OCI-LY7 (cell line): Measurements from ENCODE around the gene PHOX2A. TPM values are rescaled to one million over a fixed set of nuclear protein-coding genes. Genes with fewer than 3 reads are reported as not detected.

ENCODE experiments used
- BruUV-seq: library from RNA; stranded (reverse); fragments of 400-500 nt; replicated peaks from 2 replicates; lab custom pipeline; 2021; lab: Mats Ljungman, UMichigan
- CTCF ChIA-PET: fragments of 300-600 bp; sonication (Branson Sonifier 250); formaldehyde crosslinking; loops from one replicate; lab custom pipeline; 2022; ENCODE audit warnings: antibody characterized with exemption; ENCODE audit not compliant: unreplicated experiment; lab: Charles Lee
- POLR2A ChIA-PET: fragments of 300-600 bp; sonication (Branson Sonifier 250); formaldehyde crosslinking; loops from one replicate; lab custom pipeline; 2022; ENCODE audit warnings: antibody characterized with exemption; lab: Charles Lee
- DNase-seq: peaks from one replicate; pipeline ENCODE4 v3.0.0-alpha.2; 2015; ENCODE audit warnings: low spot score
- H2AFZ ChIP-seq: fragments of 200-600 bp; sonication (generic), shearing (Covaris generic); 2 replicates; pipeline ENCODE4 v1.6.1; 2014; ENCODE audit warnings: mild to moderate bottlenecking, antibody characterized with exemption, low read length, moderate library complexity
- H3K27ac ChIP-seq: fragments of 200-600 bp; sonication (generic); 2 replicates; pipeline ENCODE4 v1.5.1; 2014; ENCODE audit warnings: mixed run types, low read depth, mild to moderate bottlenecking, moderate library complexity, low read length, inconsistent platforms; ENCODE audit not compliant: poor library complexity, severe bottlenecking
- H3K36me3 ChIP-seq: fragments of 200-600 bp; sonication (generic); 2 replicates; pipeline ENCODE4 v1.6.1; 2014; ENCODE audit warnings: mild to moderate bottlenecking, antibody characterized with exemption, low read length, moderate library complexity, mixed read lengths; ENCODE audit not compliant: insufficient read depth
- H3K4me1 ChIP-seq: fragments of 200-600 bp; sonication (generic); 2 replicates; pipeline ENCODE4 v1.5.1; 2014; ENCODE audit warnings: mild to moderate bottlenecking, low read length; ENCODE audit not compliant: insufficient read depth, poor library complexity, severe bottlenecking
- H3K4me2 ChIP-seq: fragments of 200-600 bp; sonication (generic); 2 replicates; pipeline ENCODE4 v1.6.1; 2014; ENCODE audit warnings: mild to moderate bottlenecking, low read length
- H3K4me3 ChIP-seq: fragments of 200-600 bp; sonication (generic); 2 replicates; pipeline ENCODE4 v1.5.1; 2014; ENCODE audit warnings: mild to moderate bottlenecking, low read depth, low read length; ENCODE audit not compliant: poor library complexity, severe bottlenecking
- H3K79me2 ChIP-seq: fragments of 200-600 bp; sonication (generic); 2 replicates; pipeline ENCODE4 v1.6.1; 2016; ENCODE audit warnings: low read depth, mild to moderate bottlenecking, low read length, moderate library complexity, mixed read lengths; ENCODE audit not compliant: insufficient read depth
- H3K9me2 ChIP-seq: fragments of 200-600 bp; sonication (generic); 2 replicates; pipeline ENCODE4 v1.6.1; 2016; ENCODE audit warnings: mild to moderate bottlenecking, low read length, mixed read lengths; ENCODE audit not compliant: insufficient read depth
- H3K9me3 ChIP-seq: fragments of 200-600 bp; sonication (generic); 2 replicates; pipeline ENCODE4 v1.6.1; 2014; ENCODE audit warnings: mild to moderate bottlenecking, mixed run types, low read length, mixed read lengths
- H4K20me1 ChIP-seq: fragments of 200-600 bp; sonication (generic); 2 replicates; pipeline ENCODE4 v1.6.1; 2014; ENCODE audit warnings: mild to moderate bottlenecking, antibody characterized with exemption, low read length, moderate library complexity, mixed read lengths; ENCODE audit not compliant: insufficient read depth
- EZH2phosphoT487 ChIP-seq: fragments of 200-600 bp; sonication (generic); IDR thresholded peaks from 2 replicates; pipeline ENCODE4 v1.6.1; 2018; ENCODE audit warnings: low read depth, borderline replicate concordance, mild to moderate bottlenecking, mixed run types, antibody characterized with exemption, low read length, moderate library complexity, mixed read lengths
- intact Hi-C: fragments of 100-400 bp; cut with micrococcal nuclease; formaldehyde crosslinking; loops from one replicate; pipeline ENCODE4 v1.10.0; 2022; ENCODE audit not compliant: unreplicated experiment
- total RNA-seq, 2 experiments: library from RNA; depleted of rRNA in 1 of 2; stranded (reverse); fragments of >200 nt in 1 of 2; shearing (Covaris generic) in 1 of 2; gene quantifications; 2 replicates each; pipeline ENCODE4 v1.2.3, GENCODE V29; 2014 to 2022
- TF ChIP-seq, protein P1 (sequence below): fragments of 200-600 bp; sonication (generic); conservative IDR thresholded peaks from 2 replicates; pipeline ENCODE4 v1.5.1; 2014; ENCODE audit warnings: mild to moderate bottlenecking, antibody characterized with exemption, low read length, moderate library complexity, mixed read lengths

Gene PHOX2A
- total RNA-seq, 2 experiments from 2014 or later = not detected

DNA sequence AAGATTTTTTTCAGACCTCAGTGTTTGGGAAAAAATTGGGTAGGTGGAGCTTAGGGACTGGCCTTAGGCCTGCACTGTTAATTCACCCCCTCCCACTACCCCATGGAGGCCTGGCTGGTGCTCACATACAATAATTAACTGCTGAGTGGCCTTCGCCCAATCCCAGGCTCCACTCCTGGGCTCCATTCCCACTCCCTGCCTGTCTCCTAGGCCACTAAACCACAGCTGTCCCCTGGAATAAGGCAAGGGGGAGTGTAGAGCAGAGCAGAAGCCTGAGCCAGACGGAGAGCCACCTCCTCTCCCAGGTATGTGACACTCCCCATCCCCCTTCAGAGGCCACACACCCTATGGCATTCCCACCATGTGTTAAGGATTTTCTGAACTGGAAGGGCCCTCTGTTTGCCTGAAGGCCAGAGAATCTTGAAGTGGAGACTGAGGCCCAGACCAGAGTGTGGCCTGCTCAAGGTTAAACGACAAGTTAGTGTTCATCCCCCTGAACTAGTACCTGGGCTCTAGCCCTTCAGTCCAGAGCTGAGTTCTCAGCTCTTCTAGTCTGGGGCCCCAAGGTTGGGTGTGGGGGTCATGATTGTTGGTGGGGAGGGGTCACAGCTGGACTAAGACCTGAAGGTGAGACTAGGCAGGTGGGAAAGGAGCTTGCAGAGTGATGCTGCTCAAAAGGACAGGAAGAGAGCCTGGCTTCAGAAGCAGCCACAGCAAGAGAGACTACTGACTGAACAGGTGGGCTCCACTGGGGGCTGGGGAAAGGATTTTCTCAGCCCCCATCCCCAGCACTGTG lies 54.3 kb downstream of the PHOX2A start:
- Histone ChIP-seq H3K27ac (no peak overlapping the region), H2AFZ (no peak overlapping the region), H3K9me3 (no peaks in the 10 kb centered on the region), H4K20me1 (no peaks in the 10 kb centered on the region), H3K9me2 (no peaks in the 10 kb centered on the region), H3K4me3 (no peak overlapping the region), H3K79me2 (no peaks in the 10 kb centered on the region), H3K36me3 (no peaks in the 10 kb centered on the region), H3K4me1 (no peaks in the 10 kb centered on the region), H3K4me2 (no peak overlapping the region)
- TF ChIP-seq, protein P1, sequence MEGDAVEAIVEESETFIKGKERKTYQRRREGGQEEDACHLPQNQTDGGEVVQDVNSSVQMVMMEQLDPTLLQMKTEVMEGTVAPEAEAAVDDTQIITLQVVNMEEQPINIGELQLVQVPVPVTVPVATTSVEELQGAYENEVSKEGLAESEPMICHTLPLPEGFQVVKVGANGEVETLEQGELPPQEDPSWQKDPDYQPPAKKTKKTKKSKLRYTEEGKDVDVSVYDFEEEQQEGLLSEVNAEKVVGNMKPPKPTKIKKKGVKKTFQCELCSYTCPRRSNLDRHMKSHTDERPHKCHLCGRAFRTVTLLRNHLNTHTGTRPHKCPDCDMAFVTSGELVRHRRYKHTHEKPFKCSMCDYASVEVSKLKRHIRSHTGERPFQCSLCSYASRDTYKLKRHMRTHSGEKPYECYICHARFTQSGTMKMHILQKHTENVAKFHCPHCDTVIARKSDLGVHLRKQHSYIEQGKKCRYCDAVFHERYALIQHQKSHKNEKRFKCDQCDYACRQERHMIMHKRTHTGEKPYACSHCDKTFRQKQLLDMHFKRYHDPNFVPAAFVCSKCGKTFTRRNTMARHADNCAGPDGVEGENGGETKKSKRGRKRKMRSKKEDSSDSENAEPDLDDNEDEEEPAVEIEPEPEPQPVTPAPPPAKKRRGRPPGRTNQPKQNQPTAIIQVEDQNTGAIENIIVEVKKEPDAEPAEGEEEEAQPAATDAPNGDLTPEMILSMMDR = no peak
- no peak for TF ChIP-seq EZH2phosphoT487
- ChIA-PET POLR2A (no interaction called here), CTCF (interaction anchor here (1.1 kb wide), 1 partner anchor 202 kb away, joined by 3 read pairs; no protein-coding TSS in a partner anchor)
- BruUV-seq = no TSS peak
- no peak for DNase-seq
- intact Hi-C loops = no loop called here

Other genes with a start within 250 kb of the PHOX2A start
- gene IL18BP, start 245.3 kb downstream of the PHOX2A start, total RNA-seq (2014; rRNA removed; shearing (Covaris generic)) = 4.2 and 5.7 TPM in 2 replicates
- gene IL18BP, start 245.3 kb downstream of the PHOX2A start, total RNA-seq (2022) = 10.3 and 12.4 TPM in 2 replicates
- 159 and 160 TPM in 2 replicates for gene NUMA1, start 163.6 kb downstream of the PHOX2A start, total RNA-seq (2014; rRNA removed; shearing (Covaris generic))
- 148 and 172 TPM in 2 replicates for gene NUMA1, start 163.6 kb downstream of the PHOX2A start, total RNA-seq (2022)
- gene LRRC51, start 163.3 kb downstream of the PHOX2A start, total RNA-seq (2014; rRNA removed; shearing (Covaris generic)) = 15.3 and 21.1 TPM in 2 replicates
- 9.9 and 10.8 TPM in 2 replicates for gene LRRC51, start 163.3 kb downstream of the PHOX2A start, total RNA-seq (2022)
- gene LAMTOR1, start 140.9 kb downstream of the PHOX2A start, total RNA-seq (2014; rRNA removed; shearing (Covaris generic)) = 50.7 and 64.1 TPM in 2 replicates
- 58.6 and 61.8 TPM in 2 replicates for gene LAMTOR1, start 140.9 kb downstream of the PHOX2A start, total RNA-seq (2022)
- not detected in 2 replicates for gene TOMT, start 138.3 kb downstream of the PHOX2A start, total RNA-seq (2014; rRNA removed; shearing (Covaris generic))
- not detected in 2 replicates for gene TOMT, start 138.3 kb downstream of the PHOX2A start, total RNA-seq (2022)
- gene ANAPC15, start 131.5 kb downstream of the PHOX2A start, total RNA-seq (2014; rRNA removed; shearing (Covaris generic)) = 48.2 and 77.7 TPM in 2 replicates
- 61.2 and 62.4 TPM in 2 replicates for gene ANAPC15, start 131.5 kb downstream of the PHOX2A start, total RNA-seq (2022)
- gene FOLR3, start 108.5 kb downstream of the PHOX2A start, total RNA-seq (2014; rRNA removed; shearing (Covaris generic)) = not detected in 2 replicates
- not detected in 2 replicates for gene FOLR3, start 108.5 kb downstream of the PHOX2A start, total RNA-seq (2022)
- gene FOLR1, start 52.0 kb downstream of the PHOX2A start, total RNA-seq (2014; rRNA removed; shearing (Covaris generic)) = not detected in 2 replicates
- gene FOLR1, start 52.0 kb downstream of the PHOX2A start, total RNA-seq (2022) = not detected in 2 replicates
- 13.4 and 14.4 TPM in 2 replicates for gene FOLR2, start 27.4 kb downstream of the PHOX2A start, total RNA-seq (2014; rRNA removed; shearing (Covaris generic))
- 12.8 and 14.6 TPM in 2 replicates for gene FOLR2, start 27.4 kb downstream of the PHOX2A start, total RNA-seq (2022)
- 60.9 and 103 TPM in 2 replicates for gene INPPL1, start 19.4 kb downstream of the PHOX2A start, total RNA-seq (2014; rRNA removed; shearing (Covaris generic))
- 195 and 216 TPM in 2 replicates for gene INPPL1, start 19.4 kb downstream of the PHOX2A start, total RNA-seq (2022)
- 20.7 and 21.0 TPM in 2 replicates for gene CLPB, start 190.4 kb upstream of the PHOX2A start, total RNA-seq (2014; rRNA removed; shearing (Covaris generic))
- 25.8 and 27.1 TPM in 2 replicates for gene CLPB, start 190.4 kb upstream of the PHOX2A start, total RNA-seq (2022)